ENCODE data around the gene MPRIP.
"Not testable (repeated sequence)": the region's sequence is repeated elsewhere in the genome, so short reads cannot be mapped to it uniquely, and the experiment has no call there.

The MPRIP gene

DNA sequence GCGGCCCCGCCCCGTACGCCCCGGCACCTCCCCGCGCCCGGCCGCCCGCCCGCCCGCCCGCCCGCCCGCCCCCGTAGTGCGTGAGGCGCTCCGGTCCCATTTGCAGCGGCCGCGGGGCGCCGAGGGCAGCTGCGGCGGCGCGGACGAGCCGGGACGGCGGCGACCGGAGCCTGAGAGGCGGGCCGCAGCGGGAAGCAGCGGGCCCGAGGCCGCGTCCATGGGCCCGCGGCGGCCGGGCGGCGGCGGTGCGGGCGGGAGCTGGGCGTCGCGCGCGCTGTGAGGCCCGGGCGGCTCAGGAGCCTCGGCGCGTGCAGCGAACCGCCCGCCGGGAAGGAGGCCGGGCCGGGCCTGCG lies at the start of gene MPRIP:
TSS of gene MPRIP (plus strand) at position 74 of the 353 bp plus-strand sequence. CDS start 392 bp downstream, outside the sequence.
- no peak for DNase-seq (ENCODE audit: low read depth)

GRCh38 chr17:16994631-16995030 lies 47.6 kb upstream of the MPRIP start:
- DNase-seq (ENCODE audit: low read depth) = no peak

DNA sequence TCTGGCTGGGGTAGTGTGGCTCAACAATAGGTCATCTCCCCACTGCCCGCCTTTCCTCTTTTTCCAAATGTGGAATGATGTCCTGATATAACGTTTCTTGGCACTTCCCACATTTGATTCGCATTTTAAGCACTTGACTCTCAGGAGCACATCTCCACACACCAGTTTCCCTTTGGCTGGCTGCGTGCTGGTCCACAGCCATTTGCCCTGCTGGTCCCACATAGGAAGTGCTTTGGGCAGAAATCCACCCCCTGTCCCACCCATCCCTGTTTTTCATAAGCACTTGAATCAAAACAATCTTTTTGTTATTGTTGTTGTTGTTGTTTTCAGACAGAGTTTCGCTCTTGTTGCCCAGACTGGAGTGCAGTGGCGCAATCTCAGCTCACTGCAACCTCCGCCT lies 46.3 kb upstream of the MPRIP start:
- no peak for DNase-seq (ENCODE audit: low read depth)

GRCh38 chr17:16996726-16997125 lies 45.5 kb upstream of the MPRIP start:
- DNase-seq (ENCODE audit: low read depth) = not testable (repeated sequence)

DNA sequence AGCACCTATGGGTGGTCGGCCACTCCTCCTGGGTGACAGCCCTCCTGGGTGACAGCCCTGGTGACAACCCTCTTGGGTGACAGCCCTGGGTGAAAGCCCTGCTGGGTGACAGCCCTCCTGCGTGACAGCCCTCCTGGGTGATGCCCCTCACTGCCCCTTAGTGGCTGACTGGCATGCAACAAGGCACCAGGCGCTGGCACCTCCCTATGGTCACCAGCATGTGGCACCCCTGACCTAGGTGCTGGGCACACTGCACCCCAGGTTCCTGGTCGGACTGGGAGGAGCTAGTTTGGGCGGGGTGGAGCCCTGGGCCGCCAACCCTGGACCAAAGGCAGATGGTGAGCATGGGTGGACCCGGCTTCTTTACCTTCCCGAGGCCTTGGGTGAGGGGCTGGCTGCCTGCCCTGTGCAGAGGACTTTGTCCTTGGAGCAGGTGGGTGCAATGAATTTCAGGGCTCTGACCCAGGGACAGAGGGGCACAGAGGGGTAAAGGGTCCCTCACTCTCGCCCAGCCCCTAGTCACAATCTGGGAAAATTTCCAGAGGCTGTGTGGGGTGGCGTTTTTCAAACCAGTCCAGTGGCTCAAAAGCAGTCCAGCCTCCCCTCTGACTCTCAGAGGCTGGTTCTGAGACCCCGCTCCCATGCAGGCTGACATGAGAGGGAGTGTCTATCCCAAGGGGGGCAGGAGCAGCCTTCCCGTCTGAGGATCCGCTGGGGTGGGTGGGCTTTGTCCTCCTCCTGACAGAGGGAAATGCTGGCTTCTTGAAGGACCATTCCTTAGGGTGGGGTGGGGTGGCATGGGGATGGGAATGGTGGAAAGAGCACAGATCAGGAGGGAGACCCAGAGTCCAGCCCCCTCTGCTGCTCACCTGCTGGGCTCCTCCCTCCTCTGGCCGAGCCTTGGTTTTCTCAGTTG lies 44.5 kb upstream of the MPRIP start:
- no peak for DNase-seq (ENCODE audit: low read depth)

GRCh38 chr17:16999931-17000625 lies 42.2 kb upstream of the MPRIP start:
- DNase-seq (ENCODE audit: low read depth) = no peak

GRCh38 chr17:17001076-17001777 lies 41.0 kb upstream of the MPRIP start:
- no peak for DNase-seq (ENCODE audit: low read depth)

DNA sequence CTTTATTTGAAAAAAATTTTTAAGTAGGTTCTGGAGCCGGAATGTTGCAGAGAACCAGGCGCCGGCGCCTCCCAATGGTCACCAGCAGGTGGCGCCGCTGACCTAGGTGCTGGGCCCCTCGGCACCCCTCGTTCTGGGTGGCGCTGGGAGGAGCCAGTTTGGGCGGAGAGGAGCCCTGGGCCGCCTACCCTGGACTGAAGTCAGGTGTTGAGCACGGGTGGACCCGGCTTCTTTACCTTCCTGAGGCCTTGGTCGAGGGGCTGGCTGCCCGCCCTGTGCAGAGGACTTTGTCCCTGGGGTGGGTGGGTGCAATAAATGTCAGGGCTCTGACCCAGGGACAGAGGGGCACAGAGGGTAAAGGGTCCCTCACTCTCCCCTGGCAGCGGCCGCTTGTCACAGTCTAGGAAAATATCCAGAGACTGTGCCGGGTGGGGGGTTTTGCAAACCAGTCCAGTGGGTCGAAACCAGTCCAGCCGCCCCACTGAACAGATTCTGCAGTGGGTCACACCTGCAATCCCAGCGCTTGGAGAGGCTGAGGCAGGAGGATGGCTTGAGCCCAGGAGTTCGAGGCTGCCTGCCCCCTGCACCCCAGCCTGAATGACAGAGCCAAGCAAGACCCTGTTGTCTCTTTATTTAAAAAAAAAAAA lies 40.3 kb upstream of the MPRIP start:
- DNase-seq (ENCODE audit: low read depth) = no peak

DNA sequence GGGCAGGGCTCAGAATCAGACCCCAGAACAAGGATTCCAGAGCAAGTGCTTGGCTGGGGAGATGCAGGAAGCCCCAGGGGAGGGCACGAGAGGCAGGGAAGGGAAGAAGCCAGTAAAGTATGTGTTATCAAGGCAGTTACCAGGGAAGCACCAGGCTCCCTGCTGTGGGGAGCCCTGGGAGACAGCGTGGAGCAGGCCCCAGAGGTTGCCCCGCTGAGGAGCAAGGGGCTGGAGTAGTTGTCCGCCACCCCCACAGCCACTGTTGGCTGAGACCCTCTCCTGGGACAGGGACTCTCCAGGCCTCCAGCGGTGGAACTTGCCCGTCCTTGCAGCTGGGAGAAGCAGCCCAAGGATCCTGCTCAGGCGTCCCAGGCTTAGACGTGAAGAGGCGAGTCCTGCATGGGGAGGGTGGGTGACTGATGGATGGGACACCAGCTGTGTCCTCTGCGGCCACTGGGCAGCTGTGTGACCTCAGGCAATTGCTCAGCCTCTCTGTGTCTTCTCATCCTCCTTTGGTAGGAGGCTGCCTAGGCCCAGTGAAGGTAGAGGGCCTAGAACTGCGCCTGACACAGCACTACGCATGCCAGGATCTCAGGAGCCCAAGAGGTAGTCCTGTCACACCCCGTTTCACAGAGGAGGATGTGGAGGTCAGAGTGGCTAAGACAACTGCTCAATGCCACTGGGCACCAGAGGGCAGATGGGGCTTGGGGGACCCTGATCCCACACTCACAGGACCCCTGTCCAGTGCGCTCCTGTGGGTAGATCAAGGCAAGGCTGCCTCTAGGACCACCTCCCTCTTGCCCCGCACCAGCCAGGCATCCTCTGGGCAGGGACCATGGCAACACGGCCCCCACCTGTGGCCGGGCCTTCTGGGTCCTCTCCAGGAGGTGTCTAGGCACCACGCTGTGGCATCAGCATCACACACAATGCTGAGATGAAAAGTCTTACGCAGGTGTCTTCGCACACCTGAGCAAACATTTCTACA lies 39.2 kb upstream of the MPRIP start:
- not testable (repeated sequence) for DNase-seq (ENCODE audit: low read depth)

- DNase-seq (ENCODE audit: low read depth) = no peak
Measured at GRCh38 chr17:17004251-17004996, 37.8 kb upstream of the MPRIP start.

DNA sequence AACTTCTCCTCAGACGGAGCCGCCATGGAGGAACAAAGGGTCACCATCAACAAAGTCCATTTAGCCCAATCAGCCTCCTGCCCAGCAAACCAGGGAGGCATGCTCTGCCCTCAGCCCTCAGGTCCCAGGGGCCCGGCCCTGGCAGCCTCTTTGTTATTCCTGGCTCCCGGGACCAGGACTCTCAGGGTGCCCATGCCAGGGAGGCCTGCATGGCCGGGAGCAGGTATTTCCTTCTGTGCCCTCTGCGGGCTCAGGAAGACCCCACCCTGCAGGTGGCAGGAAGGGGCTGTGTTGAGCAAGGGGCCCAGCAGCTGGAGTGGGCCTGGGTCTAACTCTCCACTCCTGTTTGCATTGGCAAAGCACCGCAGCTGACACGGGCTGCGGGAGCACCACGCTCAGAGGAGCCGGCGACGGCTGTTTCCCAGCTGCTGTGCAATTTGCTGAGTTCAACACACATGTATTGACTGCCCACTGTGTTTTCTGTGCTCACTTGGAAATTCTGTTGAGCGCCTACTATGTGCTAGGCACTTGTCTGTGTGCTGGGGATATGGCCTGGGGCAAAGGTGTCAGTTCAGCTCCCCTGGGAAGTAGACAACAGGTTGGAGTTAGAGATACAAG lies 37.2 kb upstream of the MPRIP start:
- DNase-seq (ENCODE audit: low read depth) = not testable (repeated sequence)

GRCh38 chr17:17007891-17008290 lies 34.4 kb upstream of the MPRIP start:
- DNase-seq (ENCODE audit: low read depth) = not testable (repeated sequence)

DNA sequence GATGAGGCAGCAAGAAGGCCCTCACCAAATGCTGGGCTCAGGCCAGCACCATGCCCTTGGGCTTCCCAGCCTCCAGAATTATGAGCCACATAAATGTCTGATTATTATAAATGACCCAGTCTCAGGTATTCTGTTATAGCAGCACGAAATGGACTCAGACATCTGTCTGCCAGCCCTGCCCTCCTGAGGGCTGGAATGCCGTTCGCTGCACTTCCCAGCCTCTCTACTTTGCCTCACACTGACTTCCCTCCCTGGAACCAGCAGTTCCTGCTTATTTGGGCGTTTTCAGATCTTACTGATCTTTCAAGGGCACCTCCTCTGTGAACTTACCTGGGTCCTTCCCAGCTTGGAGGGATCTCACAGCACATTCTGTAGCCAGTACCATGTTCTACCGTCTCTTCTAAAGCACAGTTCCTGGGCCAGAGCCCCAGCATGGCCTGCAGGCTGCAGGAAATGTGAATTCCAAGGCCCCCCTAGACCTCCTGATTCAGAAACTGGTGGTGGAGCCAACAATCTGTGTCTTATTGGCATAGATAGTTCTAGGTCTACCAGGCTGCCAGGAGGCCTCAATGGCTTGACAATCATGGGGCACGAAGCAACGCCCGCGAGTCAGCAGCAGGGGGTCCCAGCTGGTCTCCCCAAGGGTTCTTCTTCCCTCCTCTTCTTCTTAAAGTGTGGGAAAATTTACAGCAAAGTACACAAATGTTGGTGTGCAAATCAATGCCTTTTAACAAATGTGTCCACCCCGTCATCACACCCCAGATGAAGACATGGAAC lies 33.4 kb upstream of the MPRIP start:
- not testable (repeated sequence) for DNase-seq (ENCODE audit: low read depth)

- DNase-seq (ENCODE audit: low read depth) = not testable (repeated sequence)
Measured at GRCh38 chr17:17009972-17010371, 32.3 kb upstream of the MPRIP start.

GRCh38 chr17:17010545-17011034 lies 31.7 kb upstream of the MPRIP start:
- not testable (repeated sequence) for DNase-seq (ENCODE audit: low read depth)

- DNase-seq (ENCODE audit: low read depth) = not testable (repeated sequence)
Measured at GRCh38 chr17:17011043-17011907, 31.0 kb upstream of the MPRIP start.
